Measurements from ENCODE around the gene DNAH17.

Gene DNAH17

DNA sequence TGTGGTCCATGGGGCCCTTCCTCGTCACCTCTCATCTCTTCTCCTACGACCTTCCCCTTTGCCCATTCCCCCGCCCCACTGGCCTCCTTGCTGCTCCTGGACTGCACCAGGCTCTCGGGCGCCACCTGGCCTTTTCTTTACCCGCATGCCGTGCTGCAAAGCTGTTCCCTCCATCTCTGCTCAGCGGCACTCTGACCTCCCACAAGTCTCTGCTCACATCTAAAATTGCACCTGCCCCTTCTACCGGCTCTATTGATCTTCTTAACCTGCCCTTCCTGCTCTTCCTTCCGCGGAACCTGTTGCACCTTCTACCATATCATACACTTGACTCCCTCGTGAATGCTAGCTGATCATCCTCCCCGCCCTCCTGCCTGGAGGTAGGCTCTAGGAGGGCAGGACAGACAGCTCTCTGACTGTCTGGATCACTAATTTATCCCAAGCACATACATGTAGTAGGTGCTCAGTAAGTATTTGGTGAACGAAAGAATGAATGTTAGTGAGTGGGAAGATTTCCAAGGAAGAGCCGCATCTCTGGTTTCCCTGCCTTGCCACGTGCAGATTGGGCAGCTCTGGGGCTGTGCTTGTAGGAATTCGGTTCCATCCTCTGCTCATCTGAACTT, 17.3 kb downstream of the DNAH17 start:
- TF ChIP-seq, protein P1, sequence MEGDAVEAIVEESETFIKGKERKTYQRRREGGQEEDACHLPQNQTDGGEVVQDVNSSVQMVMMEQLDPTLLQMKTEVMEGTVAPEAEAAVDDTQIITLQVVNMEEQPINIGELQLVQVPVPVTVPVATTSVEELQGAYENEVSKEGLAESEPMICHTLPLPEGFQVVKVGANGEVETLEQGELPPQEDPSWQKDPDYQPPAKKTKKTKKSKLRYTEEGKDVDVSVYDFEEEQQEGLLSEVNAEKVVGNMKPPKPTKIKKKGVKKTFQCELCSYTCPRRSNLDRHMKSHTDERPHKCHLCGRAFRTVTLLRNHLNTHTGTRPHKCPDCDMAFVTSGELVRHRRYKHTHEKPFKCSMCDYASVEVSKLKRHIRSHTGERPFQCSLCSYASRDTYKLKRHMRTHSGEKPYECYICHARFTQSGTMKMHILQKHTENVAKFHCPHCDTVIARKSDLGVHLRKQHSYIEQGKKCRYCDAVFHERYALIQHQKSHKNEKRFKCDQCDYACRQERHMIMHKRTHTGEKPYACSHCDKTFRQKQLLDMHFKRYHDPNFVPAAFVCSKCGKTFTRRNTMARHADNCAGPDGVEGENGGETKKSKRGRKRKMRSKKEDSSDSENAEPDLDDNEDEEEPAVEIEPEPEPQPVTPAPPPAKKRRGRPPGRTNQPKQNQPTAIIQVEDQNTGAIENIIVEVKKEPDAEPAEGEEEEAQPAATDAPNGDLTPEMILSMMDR (IDR thresholded peaks at IDR 0.05; ENCODE audit: low read length, missing control alignments) = no peak
- no peak overlapping the region for H3K4me3 ChIP-seq (replicated peaks; ENCODE audit: low read depth, low read length)
- no peak for DNase-seq (ENCODE audit: low read depth)

DNA sequence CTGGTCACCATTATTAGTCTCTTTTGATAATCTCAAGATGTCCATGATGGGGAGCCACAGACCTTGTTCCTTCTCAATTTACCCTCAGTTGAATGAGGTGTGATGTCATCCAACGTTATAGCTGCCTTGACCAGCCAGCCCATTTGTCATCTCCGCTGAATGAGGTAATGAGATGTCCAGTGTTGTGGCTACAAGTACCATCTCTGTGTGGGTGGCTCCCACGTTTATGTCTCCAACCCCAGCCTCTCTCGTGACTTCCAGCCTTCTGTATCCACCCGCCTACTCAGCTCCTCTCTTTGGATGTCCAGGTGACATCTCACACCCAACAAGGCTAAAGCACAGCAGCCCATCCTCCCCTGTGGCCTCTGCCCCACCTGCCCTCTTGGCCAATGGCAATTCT, 18.2 kb downstream of the DNAH17 start:
- no peak overlapping the region for H3K4me3 ChIP-seq (replicated peaks; ENCODE audit: low read depth, low read length)
- DNase-seq (ENCODE audit: low read depth) = no peak
- TF ChIP-seq, protein P1 (IDR thresholded peaks at IDR 0.05; ENCODE audit: low read length, missing control alignments) = no peak

DNA sequence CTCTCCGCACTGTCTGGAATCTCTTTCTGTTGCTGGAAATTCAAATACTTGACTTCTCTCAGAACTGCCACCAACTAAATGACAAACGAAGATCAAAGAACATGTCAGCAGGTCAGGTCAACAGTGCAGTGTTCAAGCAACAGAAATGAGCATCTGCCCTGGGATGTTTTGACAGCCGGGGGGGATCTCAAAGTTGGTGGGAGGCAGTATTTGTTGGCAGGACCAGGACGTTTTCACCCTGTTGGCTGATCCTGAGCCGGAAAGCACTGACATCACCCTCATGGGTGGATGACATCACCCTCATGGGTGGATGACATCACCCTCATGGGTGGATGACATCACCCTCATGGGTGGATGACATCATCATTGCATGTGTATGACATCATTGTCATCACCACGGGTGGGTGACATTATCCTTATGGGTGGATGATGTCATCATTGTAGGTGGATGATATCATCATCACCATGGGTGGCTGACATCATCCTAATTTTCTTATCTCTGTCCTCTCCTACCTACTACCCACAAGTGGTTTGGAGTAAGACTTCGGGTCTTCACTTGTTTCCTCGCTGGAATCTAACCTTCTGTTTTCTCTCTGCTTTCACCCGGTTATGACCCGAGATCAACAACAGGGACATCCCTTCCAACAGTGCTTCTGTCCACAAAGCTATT, 18.9 kb downstream of the DNAH17 start:
- peak; percentile 28 for DNase-seq (ENCODE audit: low read depth)
- no peak overlapping the region for H3K4me3 ChIP-seq (replicated peaks; ENCODE audit: low read depth, low read length)
- TF ChIP-seq, protein P1 (IDR thresholded peaks at IDR 0.05; ENCODE audit: low read length, missing control alignments) = no peak

DNA sequence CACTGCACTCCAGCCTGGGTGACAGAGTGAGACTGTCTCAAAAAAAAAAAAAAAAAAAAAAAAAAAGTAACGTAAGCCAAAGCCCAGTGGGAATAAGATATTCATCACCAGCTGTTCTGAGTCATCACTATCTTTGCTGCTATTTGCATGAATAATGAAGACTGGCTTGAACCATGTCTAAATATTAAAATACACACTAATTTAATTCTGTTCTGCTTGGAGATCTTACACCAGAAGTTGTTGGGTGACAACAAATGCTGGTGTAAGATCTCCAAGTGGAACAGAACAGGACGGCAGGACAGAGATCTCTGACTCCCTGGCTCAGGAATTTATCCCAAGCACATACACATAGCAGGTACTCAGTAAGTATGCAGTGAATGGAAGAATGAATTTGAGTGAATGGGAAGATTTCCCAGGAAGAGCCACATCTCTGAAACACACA, 19.6 kb downstream of the DNAH17 start:
- TF ChIP-seq, protein P1 (IDR thresholded peaks at IDR 0.05; ENCODE audit: low read length, missing control alignments) = no peak
- DNase-seq (ENCODE audit: low read depth) = peak; percentile 51
- H3K4me3 ChIP-seq (replicated peaks; ENCODE audit: low read depth, low read length) = no peak overlapping the region

DNA sequence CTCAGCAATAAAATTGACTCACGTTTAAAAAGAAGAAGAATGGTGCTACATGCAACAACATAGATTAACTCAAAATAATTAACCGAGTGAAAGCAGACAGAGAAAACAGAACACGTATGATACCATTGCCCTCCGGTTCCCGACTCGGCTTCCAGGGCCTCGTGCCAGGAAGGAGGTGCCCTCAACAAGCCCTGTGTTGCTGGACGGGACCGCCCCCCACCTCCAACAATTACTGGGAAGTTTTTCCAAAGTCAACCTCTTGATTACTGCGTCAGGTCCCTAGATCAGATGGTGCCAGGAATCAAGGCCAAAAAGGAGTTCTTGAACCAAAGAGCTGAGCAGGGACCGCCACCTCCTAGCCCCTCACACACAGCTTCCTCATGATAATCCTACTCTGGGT, 20.4 kb downstream of the DNAH17 start:
- no peak overlapping the region for H3K4me3 ChIP-seq (replicated peaks; ENCODE audit: low read depth, low read length)
- no peak for DNase-seq (ENCODE audit: low read depth)
- TF ChIP-seq, protein P1 (IDR thresholded peaks at IDR 0.05; ENCODE audit: low read length, missing control alignments) = no peak

DNA sequence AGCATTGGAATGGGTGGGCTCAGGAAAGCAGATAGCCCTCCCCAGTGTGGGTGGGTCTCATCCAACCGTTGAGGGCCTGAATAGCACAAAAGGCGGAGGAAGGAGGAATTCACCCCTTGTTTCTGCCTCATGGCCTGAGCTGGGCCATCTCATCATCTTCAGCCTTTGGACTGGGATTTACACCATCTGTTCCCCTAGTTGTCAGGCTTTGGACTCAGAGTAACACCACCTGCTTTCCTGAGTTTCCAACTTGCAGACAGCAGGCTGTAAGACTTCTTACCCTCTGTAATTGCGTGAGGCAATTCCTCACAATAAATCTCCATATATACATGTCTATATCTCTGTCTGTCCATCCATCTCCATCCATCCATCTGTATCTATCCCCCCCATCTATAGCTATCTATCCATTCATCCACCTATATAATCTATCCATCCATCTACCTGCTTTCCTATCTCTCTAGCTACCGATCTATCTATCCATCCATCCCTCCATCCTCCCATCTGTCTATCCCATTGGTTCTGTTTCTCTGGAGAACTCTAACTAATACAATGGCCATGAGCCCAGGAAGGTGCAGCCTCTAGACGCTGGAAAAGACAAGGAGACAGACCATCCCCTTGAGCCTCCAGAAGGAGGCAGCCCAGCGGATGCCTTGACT, 21.3 kb downstream of the DNAH17 start:
- no peak for DNase-seq (ENCODE audit: low read depth)
- TF ChIP-seq, protein P1 (IDR thresholded peaks at IDR 0.05; ENCODE audit: low read length, missing control alignments) = no peak

More for the DNA sequence above, 21.3 kb downstream of the DNAH17 start:
- H3K4me3 ChIP-seq (replicated peaks; ENCODE audit: low read depth, low read length) = no peak overlapping the region
